Measurements from ENCODE around the gene CDH5.
"Not testable (repeated sequence)": the region's sequence is repeated elsewhere in the genome, so short reads cannot be mapped to it uniquely, and the experiment has no call there.

Gene CDH5

DNA sequence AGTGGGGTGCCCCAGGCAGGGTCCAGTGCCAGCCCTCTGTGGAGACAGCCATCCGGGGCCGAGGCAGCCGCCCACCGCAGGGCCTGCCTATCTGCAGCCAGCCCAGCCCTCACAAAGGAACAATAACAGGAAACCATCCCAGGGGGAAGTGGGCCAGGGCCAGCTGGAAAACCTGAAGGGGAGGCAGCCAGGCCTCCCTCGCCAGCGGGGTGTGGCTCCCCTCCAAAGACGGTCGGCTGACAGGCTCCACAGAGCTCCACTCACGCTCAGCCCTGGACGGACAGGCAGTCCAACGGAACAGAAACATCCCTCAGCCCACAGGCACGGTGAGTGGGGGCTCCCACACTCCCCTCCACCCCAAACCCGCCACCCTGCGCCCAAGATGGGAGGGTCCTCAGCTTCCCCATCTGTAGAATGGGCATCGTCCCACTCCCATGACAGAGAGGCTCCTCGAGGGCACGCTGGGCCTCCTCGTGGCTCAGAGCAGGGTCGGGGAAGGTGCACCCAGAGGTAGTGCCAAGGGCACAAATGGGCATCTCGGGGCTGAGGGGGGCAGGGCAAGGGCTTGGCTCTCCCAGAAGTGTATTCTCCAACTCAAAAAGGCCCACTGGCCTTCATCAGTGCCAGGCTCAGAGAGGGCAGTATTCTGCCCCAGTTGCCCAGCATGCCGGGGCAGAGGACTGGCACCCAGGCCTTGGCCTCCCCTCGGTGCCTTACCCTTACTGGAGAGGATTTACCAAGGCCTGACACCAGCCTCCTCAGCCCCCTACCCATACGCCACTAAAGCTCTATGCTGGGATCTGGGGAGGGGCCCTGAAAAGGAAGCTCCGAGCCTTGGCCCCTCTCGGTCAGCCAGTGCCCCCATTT lies at the start of gene CDH5:
Gene CDH5 (plus strand): TSS at position 259 of the 867 bp plus-strand sequence. CDS start 12,647 bp downstream, outside the sequence.
- DNase-seq, result peak; percentile 84

DNA sequence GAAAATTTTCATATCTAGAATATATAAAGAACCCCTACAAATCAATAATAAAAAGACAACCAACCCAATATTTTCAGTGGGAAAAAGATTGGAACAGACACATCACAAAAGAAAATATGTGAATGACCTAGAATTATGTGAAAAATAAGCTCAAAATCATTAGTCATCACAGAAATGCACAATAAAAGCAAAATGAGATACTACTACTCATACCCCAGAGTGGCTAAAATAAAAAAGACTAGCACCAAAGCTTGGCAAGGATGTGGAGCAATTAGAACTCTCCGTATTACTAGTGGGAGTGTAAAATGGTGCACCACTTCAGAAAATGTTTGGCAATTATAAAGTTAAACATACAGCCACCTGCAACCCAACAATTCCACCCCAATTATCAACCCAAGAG lies 48.0 kb upstream of the CDH5 start:
- no peak for DNase-seq

- no peak for DNase-seq
Measured at GRCh38 chr16:66320774-66321173, 45.7 kb upstream of the CDH5 start.

- no peak for DNase-seq
Measured at GRCh38 chr16:66322174-66322573, 44.3 kb upstream of the CDH5 start.

GRCh38 chr16:66324815-66325515 lies 41.5 kb upstream of the CDH5 start:
- peak; percentile 69 for DNase-seq

- no peak for DNase-seq
Measured at GRCh38 chr16:66325717-66326376, 40.6 kb upstream of the CDH5 start.

- peak; percentile 82 for DNase-seq
Measured at GRCh38 chr16:66326991-66327513, 39.4 kb upstream of the CDH5 start.

DNA sequence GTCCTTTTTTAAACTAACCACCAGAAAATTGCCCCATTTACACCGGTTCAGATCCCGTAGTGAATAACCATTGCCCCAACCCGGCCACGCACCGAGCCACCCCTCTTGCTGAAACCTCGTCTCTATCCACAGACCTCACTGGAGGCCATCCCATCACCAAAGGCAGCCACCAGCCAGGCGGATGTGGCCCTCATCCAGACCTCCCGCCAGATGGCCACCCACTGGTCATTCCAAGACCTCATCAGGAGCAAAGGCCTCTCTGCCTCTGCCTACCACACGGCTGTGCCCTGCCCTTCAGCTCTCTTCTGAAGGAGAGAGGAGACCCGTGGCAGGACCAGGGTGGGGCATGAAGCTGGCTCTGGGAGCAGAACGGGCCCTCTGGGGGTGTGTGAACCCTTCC lies 38.2 kb upstream of the CDH5 start:
- no peak for DNase-seq

GRCh38 chr16:66331464-66331863 lies 35.0 kb upstream of the CDH5 start:
- DNase-seq, result not testable (repeated sequence)

DNA sequence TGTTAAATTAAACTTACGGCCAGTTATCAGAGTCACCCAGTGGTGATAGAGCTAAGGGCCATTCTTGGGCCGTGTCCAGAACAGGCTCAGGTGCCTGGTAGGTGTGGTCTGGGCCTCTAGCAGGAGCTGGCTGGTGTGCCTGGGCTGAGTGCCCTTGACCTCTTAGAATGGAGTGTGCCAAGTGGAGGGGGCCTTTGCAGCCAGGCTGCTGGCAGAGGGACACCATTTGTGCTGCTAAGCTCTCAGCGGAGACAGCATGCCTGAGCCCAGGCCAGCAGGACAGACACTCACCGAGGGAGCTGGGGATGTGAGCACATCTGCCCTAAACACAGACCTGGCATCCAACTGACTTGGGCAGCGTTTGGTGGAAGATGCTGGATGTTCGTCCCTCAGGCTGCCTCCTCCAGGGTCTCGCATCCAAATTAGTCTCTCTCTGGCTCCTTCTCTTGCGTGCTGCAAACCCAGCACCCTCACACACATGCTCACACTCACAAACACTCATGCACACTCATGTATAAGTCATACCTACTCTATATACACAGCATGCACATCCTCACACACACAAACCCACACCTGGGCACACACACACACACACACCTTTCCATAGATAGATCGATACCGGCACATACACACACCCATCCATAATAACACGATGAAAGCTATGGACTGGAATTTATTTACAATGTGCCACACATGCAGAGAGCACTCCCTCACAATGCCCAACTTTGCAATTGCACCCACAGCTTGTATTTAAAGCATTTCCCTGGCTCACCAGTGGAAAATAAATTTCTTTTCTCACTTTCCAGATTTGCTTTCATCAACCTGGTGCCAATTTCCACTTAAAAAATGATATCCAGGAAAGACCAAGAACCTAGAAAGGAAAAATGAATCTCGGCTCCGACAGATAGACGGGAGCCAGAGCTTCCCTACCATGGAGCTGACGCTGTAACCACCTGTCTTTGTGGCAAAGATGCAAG lies 33.6 kb upstream of the CDH5 start:
- DNase-seq, result no peak

GRCh38 chr16:66334853-66335574 lies 31.5 kb upstream of the CDH5 start:
- no peak for DNase-seq

DNA sequence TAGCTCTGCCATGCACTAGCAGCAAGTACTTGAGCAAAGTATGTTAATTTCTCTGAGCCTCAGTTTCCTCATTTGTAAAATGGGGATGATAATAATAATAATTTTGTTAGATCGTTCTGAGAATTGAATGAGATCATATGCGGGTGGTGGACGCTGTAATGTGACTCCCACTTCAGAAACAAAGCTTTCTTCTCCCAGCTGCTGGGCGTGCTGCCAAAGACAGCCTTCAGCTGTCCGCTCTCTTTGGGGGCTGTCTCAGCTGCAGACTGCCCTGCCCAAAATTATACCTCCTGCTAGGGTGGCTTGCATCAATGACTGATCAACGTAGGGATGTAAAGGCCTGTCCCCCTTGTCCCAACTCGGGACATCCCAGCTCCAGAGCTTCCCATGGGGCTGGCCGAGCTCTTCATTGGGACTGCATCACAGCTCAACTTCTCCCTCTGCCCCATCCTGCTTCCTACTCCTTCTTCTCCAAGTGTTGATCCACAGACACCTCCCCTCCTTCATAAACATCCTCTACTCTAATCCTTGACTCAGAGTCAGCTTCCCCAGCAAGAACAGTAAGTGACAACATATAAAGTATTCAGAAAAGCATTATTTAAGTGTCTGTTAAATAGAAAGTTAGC lies 30.7 kb upstream of the CDH5 start:
- peak; percentile 90 for DNase-seq

- peak; percentile 60 for DNase-seq
Measured at GRCh38 chr16:66337463-66338188, 28.9 kb upstream of the CDH5 start.

GRCh38 chr16:66342294-66342900 lies 24.1 kb upstream of the CDH5 start:
- no peak for DNase-seq

DNA sequence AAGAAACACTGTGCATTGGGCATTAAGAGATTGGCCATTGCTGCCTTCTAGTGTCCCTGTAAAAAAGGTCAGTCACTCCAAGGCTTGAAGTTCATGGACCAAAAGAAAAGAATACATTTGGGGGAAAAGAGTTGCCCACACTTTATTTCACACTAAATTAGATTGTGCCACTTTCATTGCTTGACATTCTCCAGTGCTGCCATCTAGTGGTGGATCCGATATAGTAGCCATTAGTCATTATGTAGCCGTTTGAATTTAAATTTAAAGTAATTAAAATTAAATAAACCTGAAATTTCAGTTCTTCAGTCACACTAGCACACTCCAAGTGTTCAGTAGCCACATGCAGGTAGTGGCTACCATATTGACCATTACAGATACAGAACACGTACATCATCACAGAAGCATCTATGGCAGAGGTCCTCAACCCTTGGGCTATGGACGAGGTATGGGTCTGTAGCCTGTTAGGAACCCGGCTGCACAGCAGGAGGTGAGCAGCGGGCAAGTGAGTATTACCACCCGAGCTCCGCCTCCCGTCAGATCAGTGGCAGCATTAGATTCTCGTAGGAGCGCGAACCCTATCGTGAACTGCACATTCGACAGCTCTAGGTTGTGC lies 21.9 kb upstream of the CDH5 start:
- DNase-seq, result no peak

DNA sequence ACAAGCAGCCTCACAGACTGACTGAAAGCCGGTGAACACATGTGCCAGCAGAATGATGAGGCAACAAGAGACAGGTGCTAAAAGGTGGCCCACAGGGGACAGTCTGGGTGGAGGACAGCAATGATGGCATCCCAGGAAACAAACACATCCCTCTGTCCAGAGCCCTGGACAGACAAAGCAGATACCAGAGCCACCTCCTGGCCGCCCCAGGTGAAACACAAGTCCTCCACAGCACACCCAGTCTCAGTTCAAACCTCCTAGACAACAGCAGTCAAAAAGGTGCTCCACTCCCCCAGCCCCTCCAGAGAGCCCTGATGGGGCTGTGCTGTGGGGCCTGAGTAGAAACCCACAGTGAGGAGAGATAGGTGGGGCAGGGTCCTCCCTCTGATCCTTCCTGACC lies 20.3 kb upstream of the CDH5 start:
- no peak for DNase-seq

GRCh38 chr16:66352304-66352703 lies 14.2 kb upstream of the CDH5 start:
- no peak for DNase-seq

GRCh38 chr16:66353055-66353454 lies 13.4 kb upstream of the CDH5 start:
- DNase-seq, result no peak
